HCT116 (cell line): ENCODE data around the gene TAL1. TPM values are rescaled to one million over a fixed set of nuclear protein-coding genes. Genes with fewer than 3 reads are reported as not detected.

Experiments used
- ATAC-seq: fragments of 200-7000 bp; cut with Tn5 transposase; 2 replicates; pipeline ENCODE4 v1.9.1; 2020; ENCODE audit warnings: mild to moderate bottlenecking, moderate library complexity
- BruUV-seq: library from RNA; stranded (reverse); fragments of 400-500 nt; replicated peaks from 2 replicates; lab custom pipeline; 2021; lab: Mats Ljungman, UMichigan
- CTCF ChIA-PET: fragments of 300-600 bp; sonication (Branson Sonifier 250); formaldehyde crosslinking; loops from one replicate; lab custom pipeline; 2021; ENCODE audit warnings: antibody characterized with exemption; lab: Charles Lee
- POLR2A ChIA-PET: fragments of 300-600, 350-600 bp; sonication (Branson Sonifier 250); formaldehyde crosslinking; loops from one replicate; lab custom pipeline; 2021; ENCODE audit warnings: antibody characterized with exemption; lab: Charles Lee
- RAD21 ChIA-PET, 2 experiments: fragments of 300-600 bp; sonication (Branson Sonifier 250); formaldehyde crosslinking; loops; one replicate each; lab custom pipeline; 2023; ENCODE audit warnings: low total read pairs in 2 of 2; ENCODE audit not compliant: uncharacterized antibody in 2 of 2, unreplicated experiment in 2 of 2, low non-redundant PET in 1 of 2; lab: Charles Lee
- DNase-seq: peaks from one replicate; pipeline ENCODE4 v3.0.0-alpha.2; 2010; ENCODE audit warnings: low read depth, low spot score
- H2AFZ ChIP-seq: fragments of 200-600 bp; shearing (Covaris generic), sonication (generic); 2 replicates; pipeline ENCODE4 v1.6.1; 2017; ENCODE audit warnings: low read depth, mixed run types, mixed read lengths, antibody characterized with exemption, low read length; ENCODE audit not compliant: poor library complexity, severe bottlenecking
- H3K27ac ChIP-seq: 2 replicates; pipeline ENCODE4 v1.5.1; 2012; ENCODE audit warnings: low read depth, low read length
- H3K27me3 ChIP-seq: fragments of 200-600 bp; sonication (generic); 2 replicates; pipeline ENCODE4 v1.6.1; 2016; ENCODE audit warnings: mixed run types, low read length, mixed read lengths; ENCODE audit not compliant: insufficient read depth
- H3K36me3 ChIP-seq, 2 experiments: fragments of 200-500 bp in 1 of 2; fragments of 200-600 bp in 1 of 2; sonication (Bioruptor generic) in 1 of 2; sonication (generic) in 1 of 2; 2 replicates each; pipeline versions ENCODE4 v1.5.1 to v1.6.1; 2014 to 2016; ENCODE audit warnings: low read length in 2 of 2, inconsistent platforms in 1 of 2, mixed read lengths in 1 of 2, mixed run types in 1 of 2; ENCODE audit not compliant: insufficient read depth in 2 of 2, control insufficient read depth in 1 of 2
- H3K4me1 ChIP-seq, 2 experiments: fragments of 200-600 bp in 1 of 2; sonication (generic) in 1 of 2; 2 replicates each; pipeline versions ENCODE4 v1.5.1 to v1.6.1; 2012 to 2017; ENCODE audit warnings: low read length in 2 of 2, inconsistent platforms in 1 of 2, mild to moderate bottlenecking in 1 of 2, mixed read lengths in 1 of 2, mixed run types in 1 of 2, moderate library complexity in 1 of 2; ENCODE audit not compliant: insufficient read depth in 2 of 2, control insufficient read depth in 1 of 2
- H3K4me2 ChIP-seq: fragments of 200-600 bp; sonication (generic); 2 replicates; pipeline ENCODE4 v1.6.1; 2017; ENCODE audit warnings: mixed run types, low read length, mixed read lengths
- H3K4me3 ChIP-seq, 2 experiments: fragments of 200-600 bp in 1 of 2; sonication (generic) in 1 of 2; replicated peaks in 1 of 2; 2 replicates each; pipeline ENCODE4 v1.5.1; 2011 to 2016; ENCODE audit warnings: low read length in 2 of 2, control low read depth in 1 of 2, low read depth in 1 of 2, mild to moderate bottlenecking in 1 of 2, mixed read lengths in 1 of 2, mixed run types in 1 of 2
- H3K79me2 ChIP-seq: fragments of 200-600 bp; sonication (generic); 2 replicates; pipeline ENCODE4 v1.6.1; 2017; ENCODE audit warnings: mild to moderate bottlenecking, mixed run types, low read length, moderate library complexity, mixed read lengths; ENCODE audit not compliant: insufficient read depth
- H3K9ac ChIP-seq: fragments of 200-600 bp; sonication (generic); 2 replicates; pipeline ENCODE4 v1.6.1; 2016; ENCODE audit warnings: low read length, mixed read lengths
- H3K9me2 ChIP-seq: fragments of 200-600 bp; sonication (generic), shearing (Covaris generic); 2 replicates; pipeline ENCODE4 v1.6.1; 2017; ENCODE audit warnings: mixed run types, mild to moderate bottlenecking, moderate library complexity; ENCODE audit not compliant: insufficient read depth
- H3K9me3 ChIP-seq, 2 experiments: fragments of 200-500 bp in 1 of 2; fragments of 200-600 bp in 1 of 2; sonication (Bioruptor generic) in 1 of 2; sonication (generic) in 1 of 2; 2 replicates each; pipeline ENCODE4 v1.6.1; 2014 to 2017; ENCODE audit warnings: low read length in 2 of 2, mixed read lengths in 2 of 2, inconsistent platforms in 1 of 2, low read depth in 1 of 2, mild to moderate bottlenecking in 1 of 2, mixed run types in 1 of 2, moderate library complexity in 1 of 2; ENCODE audit not compliant: control insufficient read depth in 1 of 2, insufficient read depth in 1 of 2
- H4K20me1 ChIP-seq: fragments of 200-600 bp; sonication (generic), shearing (Covaris generic); 2 replicates; pipeline ENCODE4 v1.6.1; 2017; ENCODE audit warnings: mixed run types, mild to moderate bottlenecking, moderate library complexity; ENCODE audit not compliant: insufficient read depth
- ATF3 ChIP-seq: IDR thresholded peaks from 2 replicates; pipeline ENCODE4 v1.6.1; 2012
- CTCF ChIP-seq, 3 experiments: fragments of 200-600 bp in 1 of 3; sonication (generic) in 1 of 3; IDR thresholded peaks in 2 of 3; conservative IDR thresholded peaks in 1 of 3; 2 replicates each; pipeline ENCODE4 v1.5.1; 2012 to 2017; ENCODE audit warnings: low read depth in 2 of 3, low read length in 2 of 3, antibody characterized with exemption in 1 of 3, borderline replicate concordance in 1 of 3, control low read depth in 1 of 3, mild to moderate bottlenecking in 1 of 3, mixed read lengths in 1 of 3, mixed run types in 1 of 3, moderate library complexity in 1 of 3; ENCODE audit not compliant: insufficient read depth in 1 of 3
- EGR1 ChIP-seq: IDR thresholded peaks from 2 replicates; pipeline ENCODE4 v1.6.1; 2012; ENCODE audit warnings: low read depth
- ELF1 ChIP-seq: IDR thresholded peaks from 2 replicates; pipeline ENCODE4 v1.6.1; 2012; ENCODE audit warnings: low read depth, borderline replicate concordance
- EZH2phosphoT487 ChIP-seq: fragments of 200-600 bp; IDR thresholded peaks from 2 replicates; pipeline ENCODE4 v1.6.1; 2018; ENCODE audit warnings: antibody characterized with exemption, borderline replicate concordance
- POLR2A ChIP-seq: IDR thresholded peaks from 2 replicates; pipeline ENCODE4 v1.7.0; 2011; ENCODE audit warnings: borderline replicate concordance; ENCODE audit not compliant: insufficient read depth, insufficient read length; ENCODE audit errors: extremely low read depth
- SRF ChIP-seq: IDR thresholded peaks from 2 replicates; pipeline ENCODE4 v1.6.1; 2012; ENCODE audit warnings: low read depth
- TCF7L2 ChIP-seq: IDR thresholded peaks from 2 replicates; pipeline ENCODE4 v1.7.0; 2011; ENCODE audit warnings: borderline replicate concordance, inconsistent platforms; ENCODE audit not compliant: insufficient read depth, insufficient read length; ENCODE audit errors: extremely low read depth
- intact Hi-C: fragments of 100-400 bp; cut with micrococcal nuclease; formaldehyde crosslinking; loops from 2 replicates; pipeline ENCODE4 v1.10.0; 2022
- total RNA-seq: library from RNA; stranded (reverse); gene quantifications from one replicate; pipeline ENCODE4 v1.2.1, GENCODE V29; 2021; ENCODE audit not compliant: unreplicated experiment

The TAL1 gene
- total RNA-seq, 1 experiment from 2014 or later = 0.05 TPM

- BruUV-seq = no TSS peak
- Histone ChIP-seq H3K4me2 (no peak overlapping the region), H3K27me3 (peaks cover 10% of the 10 kb centered on the region), H3K4me1 (no peaks in the 10 kb centered on the region), H3K9ac (no peak overlapping the region), H3K79me2 (no peaks in the 10 kb centered on the region), H3K36me3 (no peaks in the 10 kb centered on the region), H3K27ac (no peak overlapping the region), H3K9me2 (no peaks in the 10 kb centered on the region), H3K9me3 (no peaks in the 10 kb centered on the region), H2AFZ (no peak overlapping the region), H3K4me3 (no peak overlapping the region), H4K20me1 (no peaks in the 10 kb centered on the region)
- intact Hi-C loops = no loop called here
- RAD21 ChIA-PET = no interaction called here
- ATAC-seq = no peak
- POLR2A ChIA-PET = no interaction called here
- TF ChIP-seq TCF7L2 (no peak), POLR2A (no peak), ATF3 (no peak), CTCF (IDR thresholded peaks at IDR 0.05 in 2 of 3, conservative IDR thresholded peaks at IDR 0.05 in 1 of 3; ENCODE audit: borderline replicate concordance in 1 of 3, insufficient read depth in 1 of 3, low read depth in 2 of 3, low read length in 2 of 3) (no peak), EGR1 (no peak), ELF1 (no peak), SRF (no peak), EZH2phosphoT487 (no peak)
- CTCF ChIA-PET = no interaction called here
- DNase-seq = no peak
Measured at GRCh38 chr1:47224676-47225399, 7.2 kb downstream of the TAL1 start.
